ENCODE results near the gene KLK3.

Gene KLK3

DNA sequence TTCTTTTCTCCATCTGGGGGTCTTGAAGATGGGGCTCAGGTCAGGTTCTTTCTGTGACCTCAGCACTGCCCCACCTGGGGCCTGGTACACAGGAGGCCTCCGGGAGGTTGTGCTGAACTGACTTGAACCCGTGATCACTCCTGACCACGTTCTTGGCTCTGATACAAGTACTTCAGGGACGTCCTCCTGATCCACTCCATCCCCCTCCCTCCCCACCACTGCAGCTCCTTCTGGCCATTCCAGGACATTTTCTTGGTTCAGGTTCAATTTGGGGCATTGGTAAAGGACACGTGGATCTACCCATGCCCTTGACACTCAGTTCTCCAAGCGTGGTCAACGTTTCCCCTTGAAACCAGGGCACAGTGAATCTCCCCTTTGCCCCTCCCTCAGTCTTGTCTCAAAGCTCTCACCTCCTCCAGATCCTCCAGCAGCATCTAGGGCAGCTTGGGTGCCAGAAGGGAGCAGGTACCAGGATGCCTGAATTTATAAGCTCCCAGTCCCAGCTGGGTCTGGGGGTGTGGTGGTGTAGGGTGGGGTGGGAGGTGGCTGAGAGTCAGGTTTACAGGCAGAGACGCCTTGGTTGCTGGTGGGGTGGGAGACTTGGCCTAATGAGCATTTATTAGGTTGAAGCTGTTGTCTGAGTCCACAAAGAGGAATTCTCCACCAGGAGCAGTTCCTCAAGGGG lies 21.5 kb upstream of the KLK3 start, which contains the start of gene KLK15:
TSS of gene KLK15 (minus strand) at position 458 of the 685 bp plus-strand sequence. CDS start 2,082 bp downstream, outside the sequence.
- TF ChIP-seq, protein P1, sequence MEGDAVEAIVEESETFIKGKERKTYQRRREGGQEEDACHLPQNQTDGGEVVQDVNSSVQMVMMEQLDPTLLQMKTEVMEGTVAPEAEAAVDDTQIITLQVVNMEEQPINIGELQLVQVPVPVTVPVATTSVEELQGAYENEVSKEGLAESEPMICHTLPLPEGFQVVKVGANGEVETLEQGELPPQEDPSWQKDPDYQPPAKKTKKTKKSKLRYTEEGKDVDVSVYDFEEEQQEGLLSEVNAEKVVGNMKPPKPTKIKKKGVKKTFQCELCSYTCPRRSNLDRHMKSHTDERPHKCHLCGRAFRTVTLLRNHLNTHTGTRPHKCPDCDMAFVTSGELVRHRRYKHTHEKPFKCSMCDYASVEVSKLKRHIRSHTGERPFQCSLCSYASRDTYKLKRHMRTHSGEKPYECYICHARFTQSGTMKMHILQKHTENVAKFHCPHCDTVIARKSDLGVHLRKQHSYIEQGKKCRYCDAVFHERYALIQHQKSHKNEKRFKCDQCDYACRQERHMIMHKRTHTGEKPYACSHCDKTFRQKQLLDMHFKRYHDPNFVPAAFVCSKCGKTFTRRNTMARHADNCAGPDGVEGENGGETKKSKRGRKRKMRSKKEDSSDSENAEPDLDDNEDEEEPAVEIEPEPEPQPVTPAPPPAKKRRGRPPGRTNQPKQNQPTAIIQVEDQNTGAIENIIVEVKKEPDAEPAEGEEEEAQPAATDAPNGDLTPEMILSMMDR (IDR thresholded peaks at IDR 0.05) = no peak
- Histone ChIP-seq H3K4me1 (ENCODE audit: control insufficient read depth in 1 of 2, insufficient read depth in 1 of 2, low read depth in 1 of 2, low read length in 1 of 2) (peaks cover 4 to 5% of the 10 kb centered on the region in 2 experiments), H3K27me3 (peaks cover 76% of the 10 kb centered on the region), H3K4me3 (ENCODE audit: low read depth in 1 of 2, low read length in 1 of 2) (no peak within 1 kb of the TSS), H3K9me3 (no peaks in the 10 kb centered on the region), H3K27ac (no peak within 1 kb of the TSS), H3K36me3 (no peaks in the 10 kb centered on the region)

DNA sequence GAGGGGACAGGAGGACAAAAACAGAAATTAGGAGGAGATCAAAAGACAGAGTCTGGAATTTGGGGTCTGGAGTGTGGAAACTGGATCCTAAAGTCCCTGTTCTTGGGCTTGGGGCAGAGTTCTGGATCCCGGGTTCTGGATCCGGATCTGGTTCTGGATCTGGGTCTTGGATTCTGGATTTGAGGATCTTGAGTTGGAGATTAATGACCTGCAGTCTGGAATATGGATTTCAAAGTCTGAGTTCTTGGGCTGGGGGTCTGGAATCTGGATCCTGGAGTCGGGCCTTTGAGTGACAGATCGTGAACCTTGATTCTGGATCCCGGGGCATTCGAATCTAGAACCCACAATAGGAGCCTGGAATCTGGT lies 20.9 kb upstream of the KLK3 start:
- H3K4me1 ChIP-seq (ENCODE audit: control insufficient read depth in 1 of 2, insufficient read depth in 1 of 2, low read depth in 1 of 2, low read length in 1 of 2) = peaks cover 4 to 5% of the 10 kb centered on the region in 2 experiments
- no peaks in the 10 kb centered on the region for H3K36me3 ChIP-seq
- H3K9me3 ChIP-seq = no peaks in the 10 kb centered on the region
- H3K27me3 ChIP-seq = peaks cover 81% of the 10 kb centered on the region
- no peak overlapping the region for H3K27ac ChIP-seq
- TF ChIP-seq, protein P1 (IDR thresholded peaks at IDR 0.05) = no peak
- no peak overlapping the region for H3K4me3 ChIP-seq (ENCODE audit: low read depth in 1 of 2, low read length in 1 of 2)

DNA sequence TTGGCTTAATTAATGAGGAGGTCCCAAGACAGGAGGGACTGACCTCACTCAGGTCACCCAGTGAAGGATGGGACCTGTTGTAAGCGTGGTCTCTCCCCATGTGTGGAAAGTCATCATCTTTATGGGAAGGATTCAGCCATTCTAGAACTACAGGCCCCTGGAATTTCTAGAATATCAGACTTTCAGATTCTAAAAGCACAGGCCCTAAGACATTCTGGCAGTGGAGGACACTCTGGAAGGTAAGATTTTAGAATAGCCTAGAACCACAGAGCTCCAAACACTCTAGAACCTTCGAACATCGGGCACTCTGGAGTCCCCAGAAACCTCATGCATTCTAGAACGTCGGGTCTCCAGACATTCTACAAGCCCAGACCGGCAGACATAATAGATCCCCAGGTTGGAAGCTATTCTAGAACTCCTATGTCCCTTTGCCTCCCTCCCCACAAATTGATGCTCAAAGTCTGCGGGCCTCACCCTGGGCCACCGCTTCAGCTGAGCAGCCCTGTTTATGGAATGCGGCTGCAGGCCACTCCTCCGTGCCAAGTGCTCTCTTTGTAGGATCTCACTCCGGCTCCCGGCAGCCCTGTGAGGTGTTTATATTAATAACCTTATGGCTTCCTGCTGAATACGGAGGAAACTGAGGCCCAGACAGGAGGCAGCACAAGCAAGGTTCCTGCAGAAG lies 19.5 kb upstream of the KLK3 start:
- no peak overlapping the region for H3K27ac ChIP-seq

DNA sequence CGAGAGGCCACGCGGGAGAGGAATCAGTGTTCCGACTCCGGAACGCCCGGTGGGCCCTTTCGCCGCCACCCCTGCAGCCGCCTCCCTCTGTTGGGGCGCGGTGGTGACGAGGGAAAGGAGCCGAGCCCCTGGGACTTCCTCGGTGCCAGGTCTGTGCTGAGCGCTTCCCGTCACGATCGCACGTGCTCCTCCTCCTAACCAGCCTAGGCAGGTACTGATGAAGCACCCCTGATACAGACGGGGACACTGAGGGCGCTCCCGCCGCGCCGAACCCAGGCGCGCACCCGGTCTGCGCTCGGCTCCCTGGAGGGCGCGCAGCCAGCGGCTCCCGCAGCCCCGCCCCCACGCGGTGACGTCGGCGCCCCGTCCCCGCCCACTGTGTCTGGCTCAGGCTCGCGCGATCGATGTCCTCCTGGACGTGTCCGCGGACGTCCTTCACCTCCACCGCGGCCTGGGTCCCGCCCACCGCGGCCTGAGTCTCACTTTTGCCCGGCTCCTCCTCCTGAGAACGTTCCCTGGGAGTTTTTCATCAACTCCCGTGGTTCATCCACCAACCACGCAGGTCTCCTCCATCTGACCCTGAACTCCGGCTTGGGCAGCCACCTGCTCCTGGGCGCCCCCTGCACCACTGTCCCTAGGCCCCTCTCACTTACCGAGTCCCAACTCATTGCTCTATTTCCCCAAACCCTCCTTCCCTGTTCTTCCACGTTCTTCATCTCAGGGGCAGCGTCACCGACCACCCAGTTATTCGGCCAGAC lies 18.8 kb upstream of the KLK3 start:
- no peak overlapping the region for H3K27ac ChIP-seq
- peaks cover 4 to 5% of the 10 kb centered on the region in 2 experiments for H3K4me1 ChIP-seq (ENCODE audit: control insufficient read depth in 1 of 2, insufficient read depth in 1 of 2, low read depth in 1 of 2, low read length in 1 of 2)
- TF ChIP-seq, protein P1 (IDR thresholded peaks at IDR 0.05) = no peak
- peaks cover 73% of the 10 kb centered on the region for H3K27me3 ChIP-seq
- H3K9me3 ChIP-seq = no peaks in the 10 kb centered on the region
- H3K36me3 ChIP-seq = no peaks in the 10 kb centered on the region
- peak overlapping the region; percentile 31 to 45 for H3K4me3 ChIP-seq (ENCODE audit: low read depth in 1 of 2, low read length in 1 of 2)

More for the DNA sequence above, 19.5 kb upstream of the KLK3 start:
- peaks cover 4 to 5% of the 10 kb centered on the region in 2 experiments for H3K4me1 ChIP-seq (ENCODE audit: control insufficient read depth in 1 of 2, insufficient read depth in 1 of 2, low read depth in 1 of 2, low read length in 1 of 2)
- peak overlapping the region in 1 of 2 experiments; percentile 45 for H3K4me3 ChIP-seq (ENCODE audit: low read depth in 1 of 2, low read length in 1 of 2)
- TF ChIP-seq, protein P1 (IDR thresholded peaks at IDR 0.05) = no peak
- H3K27me3 ChIP-seq = peaks cover 81% of the 10 kb centered on the region
- H3K9me3 ChIP-seq = no peaks in the 10 kb centered on the region
- no peaks in the 10 kb centered on the region for H3K36me3 ChIP-seq

DNA sequence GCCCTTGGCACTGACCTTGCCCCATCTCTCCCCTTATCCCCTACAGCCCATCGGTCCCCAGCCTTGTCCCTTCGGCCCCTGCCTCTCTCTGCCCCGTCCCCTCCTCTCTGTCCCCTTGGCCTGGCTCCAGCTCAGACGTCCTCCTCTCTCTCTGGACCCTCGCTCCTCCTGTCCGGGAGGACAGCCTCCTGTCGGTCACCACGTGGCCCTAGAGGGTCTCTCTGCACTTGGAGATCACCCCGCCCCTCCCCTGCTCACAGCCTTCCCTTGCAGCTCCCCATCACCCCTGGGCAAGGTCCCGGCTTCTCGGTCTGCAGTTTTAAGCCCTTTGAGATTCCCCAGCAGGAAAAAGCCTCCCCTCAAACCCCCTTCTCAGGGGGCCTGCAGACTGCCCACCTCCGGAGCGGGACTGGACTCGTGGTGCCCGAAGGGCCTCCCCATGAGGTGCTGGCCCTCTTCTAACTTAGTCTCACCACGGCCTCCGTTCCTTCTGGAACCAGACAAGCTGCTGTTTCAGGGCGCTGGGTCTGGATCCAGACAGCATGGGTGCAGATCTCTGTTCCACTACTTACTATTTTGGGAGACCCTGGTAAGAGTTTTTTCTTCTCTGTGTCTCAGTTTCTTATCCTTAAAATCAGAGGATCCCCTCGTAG lies 18.0 kb upstream of the KLK3 start:
- H3K27me3 ChIP-seq = peaks cover 68% of the 10 kb centered on the region

More for the DNA sequence above, 18.0 kb upstream of the KLK3 start:
- Histone ChIP-seq H3K9me3 (no peaks in the 10 kb centered on the region), H3K4me3 (ENCODE audit: low read depth in 1 of 2, low read length in 1 of 2) (no peak overlapping the region), H3K27ac (no peak overlapping the region), H3K36me3 (no peaks in the 10 kb centered on the region), H3K4me1 (ENCODE audit: control insufficient read depth in 1 of 2, insufficient read depth in 1 of 2, low read depth in 1 of 2, low read length in 1 of 2) (peaks cover 4 to 5% of the 10 kb centered on the region in 2 experiments)
- TF ChIP-seq, protein P1 (IDR thresholded peaks at IDR 0.05) = no peak
